HepG2 (cell line): ENCODE data around the gene CD79A. TPM values are rescaled to one million over a fixed set of nuclear protein-coding genes. Genes with fewer than 3 reads are reported as not detected.
A peak's percentile ranks its signal among the peaks of the same experiment; 100 is the strongest.

Experiments
- HOXA9 ChIP-seq: sonication (generic); formaldehyde crosslinking; IDR thresholded peaks from 2 replicates; pipeline ENCODE4 v1.8.1; 2022; ENCODE audit warnings: missing genetic modification reagents, mild to moderate bottlenecking, moderate library complexity, borderline replicate concordance
- MAFK ChIP-seq, 2 experiments: IDR thresholded peaks in 1 of 2; conservative IDR thresholded peaks in 1 of 2; 2 replicates each; pipeline ENCODE4 v1.6.1; 2011; ENCODE audit warnings: improper control_type of control experiment in 2 of 2, low read length in 2 of 2
- MBD4 ChIP-seq: IDR thresholded peaks from 2 replicates; pipeline ENCODE4 v1.6.1; 2012; ENCODE audit warnings: low read length, inconsistent platforms, borderline replicate concordance
- NBN ChIP-seq: fragments of 450-650 bp; conservative IDR thresholded peaks from 2 replicates; pipeline ENCODE4 v1.6.1; 2017
- NFATC3 ChIP-seq: sonication (generic); formaldehyde crosslinking; IDR thresholded peaks from 2 replicates; pipeline ENCODE4 v1.5.1; 2020; ENCODE audit warnings: mild to moderate bottlenecking, missing genetic modification reagents
- NFRKB ChIP-seq: fragments of 450-650 bp; IDR thresholded peaks from 2 replicates; pipeline ENCODE4 v1.6.1; 2017
- SAP130 ChIP-seq: IDR thresholded peaks from 2 replicates; pipeline ENCODE4 v1.6.1; 2016; ENCODE audit warnings: low read depth
- STAT6 ChIP-seq: sonication (generic); formaldehyde crosslinking; IDR thresholded peaks from 2 replicates; pipeline ENCODE4 v1.4.0; 2020; ENCODE audit warnings: missing genetic modification reagents, mild to moderate bottlenecking, borderline replicate concordance
- THAP9 ChIP-seq: sonication (generic); formaldehyde crosslinking; IDR thresholded peaks from 2 replicates; pipeline ENCODE4; 2020; ENCODE audit warnings: missing genetic modification reagents, mild to moderate bottlenecking, borderline replicate concordance
- ZFX ChIP-seq: sonication (generic); formaldehyde crosslinking; IDR thresholded peaks from 2 replicates; pipeline ENCODE4 v1.4.0; 2020; ENCODE audit warnings: mild to moderate bottlenecking, low read depth, missing genetic modification reagents, moderate library complexity
- ZNF280D ChIP-seq: sonication (generic); formaldehyde crosslinking; IDR thresholded peaks from 2 replicates; pipeline ENCODE4 v1.5.1; 2020; ENCODE audit warnings: mild to moderate bottlenecking, missing genetic modification reagents
- ZNF362 ChIP-seq: sonication (generic); formaldehyde crosslinking; IDR thresholded peaks from 2 replicates; pipeline ENCODE4 v1.4.0; 2020; ENCODE audit warnings: missing genetic modification reagents, mild to moderate bottlenecking, borderline replicate concordance
- ZNF546 ChIP-seq: sonication (generic); formaldehyde crosslinking; conservative IDR thresholded peaks from 2 replicates; pipeline ENCODE4 v1.8.1; 2023; ENCODE audit warnings: mild to moderate bottlenecking, missing genetic modification reagents
- ZNF616 ChIP-seq: sonication (generic); formaldehyde crosslinking; IDR thresholded peaks from 2 replicates; pipeline ENCODE4 v1.5.0; 2020; ENCODE audit warnings: low read depth, mild to moderate bottlenecking, missing genetic modification reagents
- ZNF770 ChIP-seq: sonication (generic); formaldehyde crosslinking; IDR thresholded peaks from 2 replicates; pipeline ENCODE4 v1.5.0; 2020; ENCODE audit warnings: mild to moderate bottlenecking, missing genetic modification reagents
- ZNF850 ChIP-seq: sonication (generic); formaldehyde crosslinking; conservative IDR thresholded peaks from 2 replicates; pipeline ENCODE4 v1.9.0; 2021; ENCODE audit warnings: mild to moderate bottlenecking, missing genetic modification reagents
- polyA plus RNA-seq, 8 experiments: library from polyadenylated mRNA; depleted of rRNA in 3 of 8; stranded (reverse) in 7 of 8; unstranded in 1 of 8; fragments of >200 nt; fragmentation: Illumina TruSeq in 4 of 8; extraction: Trizol in 4 of 8; gene quantifications; 2 replicates each; pipeline versions ENCODE4 v1.2.1 to v1.2.3, GENCODE V29; 2011 to 2016; ENCODE audit warnings: low read depth in 4 of 8, missing spikeins in 1 of 8, mixed read lengths in 1 of 8; ENCODE audit not compliant: insufficient read depth in 1 of 8
- total RNA-seq, 5 experiments: library from RNA; depleted of rRNA; stranded (reverse); fragments of >200 nt; fragmentation: Illumina TruSeq; extraction: Trizol; gene quantifications; 2 replicates each; pipeline ENCODE4 v1.2.3, GENCODE V29; 2016; ENCODE audit warnings: low read depth in 1 of 5

The CD79A gene
- total and polyA plus RNA-seq, 2 of the 13 experiments (the other 11 are each of a cell fraction or from before 2014, with no cell fraction given): 0.24 to 0.33 TPM

- TF ChIP-seq MAFK (conservative IDR thresholded peaks at IDR 0.05 in 1 of 2, IDR thresholded peaks at IDR 0.05 in 1 of 2; ENCODE audit: low read length in 2 of 2) (no peak), SAP130 (CRISPR knock-in tag) (no peak), ZNF770 (CRISPR knock-in tag) (peak; percentile 36; the same call in 1 of the 2 replicates), HOXA9 (no peak), ZFX (CRISPR knock-in tag) (peak; percentile 47; the same call in 1 of the 2 replicates), ZNF616 (no peak), NFATC3 (CRISPR knock-in tag) (no peak), ZNF850 (CRISPR knock-in tag) (no peak), NBN (no peak), ZNF546 (no peak), ZNF280D (CRISPR knock-in tag) (no peak), MBD4 (no peak), ZNF362 (CRISPR knock-in tag) (no peak), NFRKB (no peak), STAT6 (CRISPR knock-in tag) (no peak), THAP9 (CRISPR knock-in tag) (no peak)
Measured at GRCh38 chr19:41893899-41894298, 16.8 kb downstream of the CD79A start (continued).
